Measurements from ENCODE around the gene NUB1.

The NUB1 gene

GRCh38 chr7:151379534-151380198 is 38.1 kb downstream of the NUB1 start:
- DNase-seq, result no peak

- DNase-seq, result no peak
These were observed 38.8 kb downstream of the NUB1 start for GRCh38 chr7:151380199-151381097.

- DNase-seq, result no peak
These were observed 39.4 kb downstream of the NUB1 start for GRCh38 chr7:151381098-151381347.

GRCh38 chr7:151381348-151382078 is 39.9 kb downstream of the NUB1 start:
- DNase-seq, result no peak

GRCh38 chr7:151382079-151382885 is 40.7 kb downstream of the NUB1 start:
- no peak for DNase-seq

- DNase-seq, result no peak
These were observed 42.2 kb downstream of the NUB1 start for GRCh38 chr7:151383638-151384351.

- DNase-seq, result no peak
These were observed 42.7 kb downstream of the NUB1 start for GRCh38 chr7:151384352-151384697.

GRCh38 chr7:151384776-151385625 is 43.4 kb downstream of the NUB1 start:
- DNase-seq, result no peak

- DNase-seq, result no peak
These were observed 44.2 kb downstream of the NUB1 start for GRCh38 chr7:151385626-151386300.

- DNase-seq, result no peak
These were observed 44.9 kb downstream of the NUB1 start for GRCh38 chr7:151386301-151387160.

GRCh38 chr7:151387161-151388006 is 45.8 kb downstream of the NUB1 start:
- no peak for DNase-seq

GRCh38 chr7:151388007-151388297 is 46.3 kb downstream of the NUB1 start:
- no peak for DNase-seq

- no peak for DNase-seq
These were observed 46.8 kb downstream of the NUB1 start for GRCh38 chr7:151388430-151388829.

GRCh38 chr7:151389096-151389767 is 47.6 kb downstream of the NUB1 start:
- DNase-seq, result no peak

GRCh38 chr7:151389768-151390597 is 48.4 kb downstream of the NUB1 start:
- DNase-seq, result no peak

GRCh38 chr7:151390598-151391357 is 49.2 kb downstream of the NUB1 start:
- no peak for DNase-seq

- no peak for DNase-seq
These were observed 49.7 kb downstream of the NUB1 start for GRCh38 chr7:151391358-151391730.
